B cell (primary cell): Measurements from ENCODE around the gene SETD1A.

Experiments used
- CTCF ChIP-seq: fragments of 200-600 bp; IDR thresholded peaks from one replicate; pipeline ENCODE4 v1.8.0; 2022; ENCODE audit warnings: antibody characterized with exemption, mild to moderate bottlenecking
- EZH2 ChIP-seq: IDR thresholded peaks from 2 replicates; pipeline ENCODE4 v1.6.1; 2012; ENCODE audit warnings: borderline replicate concordance, low read depth, mild to moderate bottlenecking, moderate library complexity, low read length; ENCODE audit not compliant: insufficient read depth, poor library complexity, severe bottlenecking

- TF ChIP-seq CTCF (no peak), EZH2 (no peak)
Measured at GRCh38 chr16:30953111-30953510, 4.4 kb upstream of the SETD1A start.
